CD4-positive, alpha-beta T cell treated with Interleukin-10 for 1 hour (primary cell): ENCODE results near the gene FEZF2.

Experiments used
- DNase-seq: peaks from one replicate; pipeline ENCODE4 v3.0.0-alpha.2; 2020

Gene FEZF2

DNA sequence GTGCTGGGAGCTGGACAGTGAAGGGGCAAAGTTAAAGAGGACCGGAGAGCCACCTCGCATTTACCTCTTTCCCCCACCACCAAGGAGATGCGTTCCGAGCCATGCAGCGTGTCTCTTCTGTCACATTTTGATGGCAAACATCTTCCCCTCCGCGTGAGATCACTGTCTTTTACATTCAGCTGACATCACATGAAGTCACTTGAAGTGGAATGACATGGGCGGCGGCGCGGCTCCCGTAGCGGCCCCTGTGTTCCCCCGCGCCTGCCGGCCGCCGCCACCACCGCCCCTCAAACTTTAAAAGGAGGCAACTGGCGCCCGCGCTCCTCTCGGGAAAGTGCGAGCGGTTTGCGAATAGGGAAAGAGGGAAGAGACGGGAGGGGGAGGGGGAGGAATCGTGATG, at the start of gene FEZF2:
TSS of gene FEZF2 (minus strand) at position 336 of the 400 bp plus-strand sequence. CDS start 682 bp downstream, outside the sequence.
- DNase-seq: no peak

GRCh38 chr3:62421207-62421606, 47.9 kb upstream of the FEZF2 start:
- DNase-seq: no peak

DNA sequence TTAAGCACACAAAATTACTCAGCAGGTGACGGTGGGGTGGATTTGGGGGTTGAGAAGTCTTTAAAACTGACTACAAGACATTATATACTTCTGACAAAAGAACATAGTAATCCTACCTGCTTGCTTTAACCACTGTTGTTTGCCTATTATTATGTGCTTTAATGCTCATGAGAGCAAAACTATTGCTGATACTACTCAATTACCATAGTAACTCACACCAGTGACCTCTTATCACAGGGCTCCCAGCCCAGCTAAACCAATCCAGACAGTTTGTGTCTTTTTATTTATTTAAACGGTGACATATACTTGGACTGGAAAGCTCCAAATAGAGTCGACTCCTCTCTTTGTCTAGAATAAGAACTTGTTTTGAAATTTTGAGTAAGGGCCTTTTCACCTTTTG, 42.8 kb upstream of the FEZF2 start:
- no peak for DNase-seq

DNA sequence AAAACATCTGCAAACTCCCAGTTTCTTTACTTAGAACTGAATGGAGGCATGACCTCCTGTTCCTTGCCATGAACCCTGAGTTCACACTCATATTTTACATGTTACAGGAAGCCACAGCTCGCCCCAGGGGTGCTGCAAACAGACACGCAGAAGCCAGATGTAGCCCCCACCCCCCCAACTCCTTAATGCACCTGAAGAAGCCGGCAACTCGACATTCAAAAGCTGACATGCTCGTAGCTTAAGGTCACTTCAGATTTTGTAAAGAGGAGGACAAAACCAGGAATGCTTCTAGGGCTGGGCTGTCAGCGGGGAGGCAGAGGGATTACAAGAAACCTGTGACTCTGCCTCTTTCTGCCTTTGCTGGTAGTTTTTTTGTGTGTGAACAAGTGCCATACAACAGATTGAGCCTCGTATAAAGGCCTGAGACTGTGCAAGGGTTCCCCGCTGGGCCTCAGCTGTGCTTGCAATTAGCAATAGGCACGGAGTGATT, 42.0 kb upstream of the FEZF2 start:
- DNase-seq: no peak

DNA sequence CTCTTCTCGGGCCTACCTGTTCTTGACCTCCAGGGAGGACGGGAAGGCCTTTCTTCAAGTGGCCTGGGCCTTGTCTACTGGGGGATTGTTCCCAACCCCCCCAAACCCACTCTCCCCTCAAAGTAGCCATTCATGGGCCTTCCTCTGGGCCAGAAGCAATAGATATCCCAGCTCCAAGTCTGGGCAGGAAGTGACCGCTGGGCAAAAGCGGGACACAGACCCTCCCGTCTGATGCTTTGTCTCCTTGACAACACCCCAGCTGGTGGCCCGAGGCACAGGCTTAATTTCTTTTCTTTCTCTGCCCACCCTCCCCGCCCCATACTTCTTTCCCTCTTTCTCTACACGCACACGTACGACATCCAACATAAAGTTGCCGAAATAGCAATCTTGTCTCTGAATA, 41.4 kb upstream of the FEZF2 start:
- no peak for DNase-seq

DNA sequence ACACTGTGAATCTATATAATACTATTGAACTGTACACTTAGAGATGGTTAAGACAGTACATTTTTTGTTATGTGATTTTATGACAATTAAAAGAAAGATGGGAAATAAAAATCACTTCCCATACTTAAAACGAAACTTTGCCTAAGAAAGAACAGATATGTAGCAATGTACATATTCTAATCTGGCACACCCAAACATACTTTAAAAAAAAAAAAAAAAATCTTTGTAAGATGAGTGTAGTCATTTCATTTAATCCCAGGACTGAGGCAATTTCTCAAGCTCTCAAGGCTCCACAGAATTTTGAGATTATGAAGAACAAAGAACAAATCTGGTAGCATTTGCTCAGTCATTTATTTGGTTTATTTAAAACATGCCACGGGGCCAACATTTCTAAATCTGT, 40.3 kb upstream of the FEZF2 start:
- no peak for DNase-seq

GRCh38 chr3:62406945-62407344, 33.6 kb upstream of the FEZF2 start:
- DNase-seq: no peak

DNA sequence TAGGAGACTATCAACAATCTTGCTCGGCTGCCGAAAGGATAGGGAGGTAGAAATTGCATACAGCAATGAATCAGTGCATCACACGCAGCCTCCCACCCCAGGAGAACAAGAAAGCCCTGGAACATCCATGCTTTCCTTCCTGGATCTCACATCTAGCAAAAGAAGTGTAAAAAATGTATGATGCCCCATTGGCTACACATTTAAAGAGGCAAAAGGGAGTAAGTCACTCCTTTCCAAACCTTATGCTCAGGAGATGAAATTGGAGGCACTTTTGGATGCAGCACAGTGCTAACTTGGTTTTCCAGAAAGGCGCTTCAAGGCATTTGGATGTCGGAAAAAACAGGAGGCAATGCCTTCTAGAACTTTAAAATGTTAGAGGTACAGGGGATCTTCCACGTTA, 32.2 kb upstream of the FEZF2 start:
- DNase-seq: no peak

GRCh38 chr3:62405135-62405534, 31.8 kb upstream of the FEZF2 start:
- no peak for DNase-seq

- DNase-seq: no peak
These were observed 31.0 kb upstream of the FEZF2 start for GRCh38 chr3:62404321-62404720.

GRCh38 chr3:62403765-62404164, 30.4 kb upstream of the FEZF2 start:
- no peak for DNase-seq

GRCh38 chr3:62392626-62393292, 19.4 kb upstream of the FEZF2 start:
- DNase-seq: no peak

GRCh38 chr3:62387251-62387650, 13.9 kb upstream of the FEZF2 start:
- no peak for DNase-seq

GRCh38 chr3:62379321-62379798, 6.0 kb upstream of the FEZF2 start:
- no peak for DNase-seq

- no peak for DNase-seq
These were observed 5.6 kb upstream of the FEZF2 start for GRCh38 chr3:62378921-62379320.

DNA sequence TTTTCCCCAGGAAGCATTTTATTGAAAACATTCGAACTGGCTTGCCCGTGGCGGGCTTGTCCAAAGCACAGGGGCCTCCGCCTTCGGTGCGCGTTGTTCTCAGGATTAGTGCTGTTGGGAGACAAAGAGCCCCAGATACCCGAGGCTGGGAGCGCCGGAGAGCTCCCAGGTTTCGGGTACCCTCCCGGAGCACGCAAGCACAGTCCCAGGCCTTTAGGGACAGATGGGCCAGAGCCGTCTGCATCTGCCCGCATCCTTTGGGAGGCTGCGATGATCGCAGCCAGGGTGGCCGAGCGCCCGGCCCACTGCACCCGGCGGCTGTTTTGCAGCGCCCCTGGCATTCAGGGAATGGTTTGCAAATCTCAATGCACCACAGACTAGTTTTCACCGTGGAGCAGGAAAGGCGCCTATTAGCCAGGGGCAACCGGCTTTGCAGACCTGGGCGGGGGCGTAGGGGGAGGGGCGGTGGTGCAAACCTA, 5.0 kb upstream of the FEZF2 start:
- DNase-seq: no peak

GRCh38 chr3:62376906-62377877, 3.8 kb upstream of the FEZF2 start:
- no peak for DNase-seq

- DNase-seq: no peak
These were observed 3.0 kb upstream of the FEZF2 start for GRCh38 chr3:62376454-62376720.

GRCh38 chr3:62375655-62376453, 2.5 kb upstream of the FEZF2 start:
- no peak for DNase-seq

- DNase-seq: no peak
These were observed 1.2 kb upstream of the FEZF2 start for GRCh38 chr3:62374341-62375218.

- no peak for DNase-seq
These were observed 474 bp upstream of the FEZF2 start for GRCh38 chr3:62373714-62374333.

DNA sequence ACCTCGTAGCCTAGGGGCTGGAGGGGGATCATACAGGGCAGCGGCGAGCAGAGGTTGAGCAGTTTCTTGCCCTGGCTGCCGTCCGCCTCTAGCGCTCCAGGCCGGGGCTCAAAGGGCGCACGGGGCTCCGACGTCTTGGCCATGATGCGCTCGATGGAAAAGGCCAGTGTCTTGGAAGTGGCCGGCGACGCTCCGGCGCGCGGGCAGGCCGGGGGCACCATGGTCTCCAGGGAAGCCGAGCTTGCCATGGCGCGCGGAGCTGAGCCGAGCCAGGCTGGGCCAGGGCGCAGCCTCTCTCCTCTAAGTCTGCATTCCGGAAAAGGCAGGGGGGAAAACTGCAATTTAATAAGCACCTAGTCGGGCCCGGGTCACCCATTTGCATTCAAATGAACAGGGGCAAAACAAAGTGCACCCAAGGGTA, 719 bp downstream of the FEZF2 start:
- DNase-seq: no peak
